ENCODE measurements around the gene PODXL2.
"Not testable (repeated sequence)": the region's sequence is repeated elsewhere in the genome, so short reads cannot be mapped to it uniquely, and the experiment has no call there.

The PODXL2 gene

DNA sequence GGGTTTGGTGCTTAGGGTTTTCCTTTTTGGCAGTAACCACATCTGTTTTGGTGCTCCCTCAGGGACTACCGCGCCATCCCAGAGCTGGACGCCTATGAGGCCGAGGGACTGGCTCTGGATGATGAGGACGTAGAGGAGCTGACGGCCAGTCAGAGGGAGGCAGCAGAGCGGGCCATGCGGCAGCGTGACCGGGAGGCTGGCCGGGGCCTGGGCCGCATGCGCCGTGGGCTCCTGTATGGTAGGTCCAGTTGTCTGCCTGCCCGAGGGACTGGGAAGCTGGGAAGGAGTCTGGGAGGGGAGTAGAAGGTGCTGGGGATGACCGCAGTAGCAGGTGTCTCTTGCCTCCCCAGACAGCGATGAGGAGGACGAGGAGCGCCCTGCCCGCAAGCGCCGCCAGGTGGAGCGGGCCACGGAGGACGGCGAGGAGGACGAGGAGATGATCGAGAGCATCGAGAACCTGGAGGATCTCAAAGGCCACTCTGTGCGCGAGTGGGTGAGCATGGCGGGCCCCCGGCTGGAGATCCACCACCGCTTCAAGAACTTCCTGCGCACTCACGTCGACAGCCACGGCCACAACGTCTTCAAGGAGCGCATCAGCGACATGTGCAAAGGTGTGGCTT, 24.3 kb upstream of the PODXL2 start:
- DNase-seq (ENCODE audit: low read depth in 2 of 2), result no peak

- DNase-seq (ENCODE audit: low read depth in 2 of 2), result not testable (repeated sequence)
Observed at GRCh38 chr3:127605547-127605946, 23.4 kb upstream of the PODXL2 start.

- no peak for DNase-seq (ENCODE audit: low read depth in 2 of 2)
Observed at GRCh38 chr3:127606086-127606805, 22.7 kb upstream of the PODXL2 start.

DNA sequence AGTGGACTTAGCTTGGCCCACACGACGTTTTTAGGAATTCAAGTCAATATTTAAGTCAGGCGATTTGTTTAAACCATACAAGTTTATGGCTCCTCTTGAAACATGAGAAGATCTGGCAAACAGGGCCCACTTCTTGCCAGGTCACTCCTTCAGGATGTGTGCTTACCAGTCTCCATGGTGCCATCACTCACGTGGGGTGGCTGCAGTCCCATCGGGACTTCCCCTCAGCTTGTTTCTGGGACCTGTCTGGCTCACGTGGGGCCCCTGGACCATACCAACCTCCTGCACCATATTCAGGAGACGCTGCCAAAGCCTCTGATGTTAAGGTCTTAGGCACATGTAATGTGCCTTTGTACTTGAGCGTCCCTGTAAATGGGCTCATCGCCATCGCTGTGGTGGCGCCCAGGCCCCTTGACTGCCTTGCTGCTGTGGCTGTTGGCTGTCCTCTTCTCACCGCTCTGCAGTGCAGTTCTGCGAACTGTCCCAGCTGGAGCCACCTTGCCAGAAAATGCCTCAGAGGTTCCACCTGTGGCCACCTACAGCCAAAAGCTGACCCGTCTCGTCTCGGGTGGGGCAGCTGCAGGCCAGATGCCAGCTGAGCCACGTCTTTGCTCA, 21.9 kb upstream of the PODXL2 start:
- DNase-seq (ENCODE audit: low read depth in 2 of 2), result no peak

- no peak for DNase-seq (ENCODE audit: low read depth in 2 of 2)
Observed at GRCh38 chr3:127607675-127608361, 21.2 kb upstream of the PODXL2 start.

DNA sequence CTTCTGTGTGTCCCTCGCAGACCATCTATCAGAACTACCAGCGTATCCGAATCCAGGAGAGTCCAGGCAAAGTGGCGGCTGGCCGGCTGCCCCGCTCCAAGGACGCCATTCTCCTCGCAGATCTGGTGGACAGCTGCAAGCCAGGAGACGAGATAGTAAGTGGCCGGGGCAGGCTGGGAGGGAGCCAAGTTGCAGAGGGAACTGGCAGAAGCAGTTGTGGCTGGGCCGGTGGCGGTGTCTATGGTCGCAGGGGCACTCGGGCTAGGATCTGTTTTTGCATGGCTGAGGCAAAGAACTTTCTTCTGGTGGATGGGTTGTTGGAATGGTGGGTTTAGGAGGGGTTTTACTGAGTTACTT, 20.6 kb upstream of the PODXL2 start:
- DNase-seq (ENCODE audit: low read depth in 2 of 2), result no peak

DNA sequence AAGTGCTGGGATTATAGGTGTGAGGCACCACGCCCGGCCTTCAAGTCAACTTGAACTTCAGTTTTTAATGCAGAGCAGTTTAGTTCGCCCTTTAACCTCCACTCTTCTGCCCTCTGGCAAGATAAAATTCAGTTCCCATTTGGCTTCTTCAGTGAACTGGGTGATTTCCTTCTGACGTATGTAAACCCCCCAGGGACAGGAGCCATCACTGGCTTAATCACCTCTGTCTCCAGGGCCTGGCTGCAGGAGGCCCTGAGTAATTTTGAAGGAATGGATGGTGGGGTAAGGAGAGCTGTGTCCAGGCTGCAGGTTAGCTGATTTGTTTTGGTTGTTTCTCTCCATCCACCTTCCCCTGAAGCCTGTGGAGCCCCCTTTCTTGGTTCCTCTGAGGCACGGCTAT, 18.9 kb upstream of the PODXL2 start:
- no peak for DNase-seq (ENCODE audit: low read depth in 2 of 2)

DNA sequence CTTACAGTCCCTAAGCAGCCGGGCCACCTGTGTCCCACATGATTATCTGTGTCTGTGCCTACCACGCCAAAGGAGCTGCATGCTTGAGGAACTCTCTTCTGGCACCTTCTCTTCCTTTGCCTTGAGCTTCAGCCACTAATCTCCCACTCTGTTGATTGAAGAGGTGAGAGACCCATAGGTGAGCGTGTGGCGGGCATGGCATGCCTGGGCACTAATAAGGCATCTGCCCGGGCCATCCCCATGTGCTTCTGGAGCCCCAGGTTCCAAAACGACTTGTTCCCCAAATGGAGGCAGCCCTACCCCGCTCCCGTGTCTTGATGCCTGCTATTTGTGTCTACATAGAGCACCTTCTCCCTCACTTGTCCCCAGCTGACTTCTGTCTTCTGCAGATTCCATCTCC, 17.7 kb upstream of the PODXL2 start:
- no peak for DNase-seq (ENCODE audit: low read depth in 2 of 2)

GRCh38 chr3:127612966-127613365, 16.0 kb upstream of the PODXL2 start:
- no peak for DNase-seq (ENCODE audit: low read depth in 2 of 2)

- no peak for DNase-seq (ENCODE audit: low read depth in 2 of 2)
Observed at GRCh38 chr3:127613406-127613805, 15.6 kb upstream of the PODXL2 start.

DNA sequence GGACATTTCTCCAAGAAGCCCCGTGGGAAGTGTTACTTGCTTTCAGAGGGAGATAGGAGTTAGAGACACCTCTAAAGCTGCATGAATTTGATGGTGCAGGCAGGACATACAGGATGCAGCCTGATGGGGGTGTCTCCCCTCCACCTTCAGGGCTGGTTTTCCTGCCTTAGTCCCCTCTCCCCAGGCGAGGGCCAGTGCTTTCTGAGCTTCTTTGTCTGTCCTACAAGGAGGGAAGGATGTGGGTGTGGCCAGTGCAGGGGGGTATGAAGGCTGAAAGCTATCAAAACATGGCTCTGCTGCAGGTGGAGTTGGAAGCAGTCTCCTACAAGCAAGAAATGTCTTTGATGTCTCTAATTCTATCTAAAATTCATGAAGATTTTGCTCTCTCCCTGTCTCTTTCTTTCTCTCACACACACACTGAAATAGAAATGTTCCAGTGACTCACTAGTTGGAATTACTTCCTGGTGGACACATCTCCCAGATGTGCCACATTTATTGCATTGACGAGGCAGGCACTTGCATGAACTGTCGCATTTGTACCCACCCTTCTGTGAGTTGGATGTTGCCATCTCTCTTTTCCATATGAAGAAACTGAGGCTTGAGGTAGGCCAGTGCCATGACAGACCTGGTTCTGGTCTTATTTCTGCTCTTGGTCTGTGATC, 13.9 kb upstream of the PODXL2 start:
- no peak for DNase-seq (ENCODE audit: low read depth in 2 of 2)

- DNase-seq (ENCODE audit: low read depth in 2 of 2), result no peak
Observed at GRCh38 chr3:127615631-127616305, 13.2 kb upstream of the PODXL2 start.

GRCh38 chr3:127616836-127617605, 12.0 kb upstream of the PODXL2 start:
- no peak for DNase-seq (ENCODE audit: low read depth in 2 of 2)

- no peak for DNase-seq (ENCODE audit: low read depth in 2 of 2)
Observed at GRCh38 chr3:127618891-127619290, 10.1 kb upstream of the PODXL2 start.

- no peak for DNase-seq (ENCODE audit: low read depth in 2 of 2)
Observed at GRCh38 chr3:127620637-127621375, 8.2 kb upstream of the PODXL2 start.

DNA sequence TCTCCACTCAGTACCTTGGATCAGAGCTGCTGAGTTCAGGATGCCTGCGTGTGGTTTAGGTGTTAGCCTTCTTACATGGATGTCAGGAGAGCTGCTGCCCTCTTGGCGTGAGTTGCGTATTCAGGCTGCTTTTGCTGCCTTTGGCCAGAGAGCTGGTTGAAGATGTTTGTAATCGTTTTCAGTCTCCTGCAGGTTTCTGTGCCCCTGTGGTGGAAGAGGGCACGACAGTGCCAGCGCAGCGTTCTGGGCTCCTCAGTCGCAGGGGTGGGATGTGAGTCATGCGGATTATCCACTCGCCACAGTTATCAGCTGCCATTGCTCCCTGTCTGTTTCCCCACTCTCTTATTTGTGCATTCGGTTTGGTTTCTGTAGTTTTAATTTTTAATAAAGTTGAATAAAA, 7.0 kb upstream of the PODXL2 start:
- DNase-seq (ENCODE audit: low read depth in 2 of 2), result no peak

DNA sequence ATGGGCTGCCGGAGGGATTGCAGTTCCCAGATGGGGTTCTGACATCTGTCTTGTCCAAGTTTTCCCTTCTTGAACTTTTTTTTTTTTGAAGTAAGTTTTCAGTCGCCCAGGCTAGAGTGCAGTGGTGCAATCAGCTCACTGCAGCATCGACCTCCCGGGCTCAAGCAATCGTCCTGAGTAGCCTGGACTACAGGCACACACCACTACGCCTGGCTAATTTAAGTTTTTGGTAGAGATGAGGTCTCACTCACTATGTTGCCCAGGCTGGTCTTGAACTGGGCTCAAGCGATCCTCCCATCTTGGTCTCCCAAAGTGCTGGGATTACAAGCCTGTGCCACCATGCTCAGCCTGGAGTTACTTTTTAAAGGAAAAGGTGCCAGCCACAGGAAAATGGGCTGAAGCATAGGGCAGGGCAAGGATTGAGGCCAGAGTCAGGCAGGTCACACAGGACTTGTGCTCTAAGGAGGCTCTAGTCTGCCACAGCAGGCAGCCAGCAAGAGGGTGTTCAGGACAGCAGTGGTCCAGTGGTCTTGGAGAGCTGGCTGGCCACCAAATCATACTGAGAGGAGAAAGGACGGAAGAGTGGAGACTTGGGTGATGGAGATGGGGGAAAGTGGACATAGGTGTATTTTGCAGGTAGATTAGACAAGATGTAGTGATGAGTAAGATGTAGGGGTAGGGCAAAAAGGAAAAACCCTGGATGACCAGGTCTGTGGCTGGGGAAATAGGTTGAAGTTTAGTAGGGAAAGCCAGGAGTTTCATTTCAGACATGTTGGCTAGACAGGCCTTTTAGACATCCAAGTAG, 6.0 kb upstream of the PODXL2 start:
- DNase-seq (ENCODE audit: low read depth in 2 of 2), result no peak

- DNase-seq (ENCODE audit: low read depth in 2 of 2), result no peak
Observed at GRCh38 chr3:127624063-127624462, 4.9 kb upstream of the PODXL2 start.

GRCh38 chr3:127625821-127626220, 3.2 kb upstream of the PODXL2 start:
- DNase-seq (ENCODE audit: low read depth in 2 of 2), result no peak

All from stimulated activated CD4-positive, alpha-beta T cell treated with anti-CD3 and anti-CD28 coated beads, Interleukin-15, amount 100 ng/mL, for 48 hours (primary cell).